Measurements from ENCODE around the gene LAIR1.
A peak's percentile ranks its signal among the peaks of the same experiment; 100 is the strongest.
"Not testable (repeated sequence)": the region's sequence is repeated elsewhere in the genome, so short reads cannot be mapped to it uniquely, and the experiment has no call there.

Gene LAIR1

DNA sequence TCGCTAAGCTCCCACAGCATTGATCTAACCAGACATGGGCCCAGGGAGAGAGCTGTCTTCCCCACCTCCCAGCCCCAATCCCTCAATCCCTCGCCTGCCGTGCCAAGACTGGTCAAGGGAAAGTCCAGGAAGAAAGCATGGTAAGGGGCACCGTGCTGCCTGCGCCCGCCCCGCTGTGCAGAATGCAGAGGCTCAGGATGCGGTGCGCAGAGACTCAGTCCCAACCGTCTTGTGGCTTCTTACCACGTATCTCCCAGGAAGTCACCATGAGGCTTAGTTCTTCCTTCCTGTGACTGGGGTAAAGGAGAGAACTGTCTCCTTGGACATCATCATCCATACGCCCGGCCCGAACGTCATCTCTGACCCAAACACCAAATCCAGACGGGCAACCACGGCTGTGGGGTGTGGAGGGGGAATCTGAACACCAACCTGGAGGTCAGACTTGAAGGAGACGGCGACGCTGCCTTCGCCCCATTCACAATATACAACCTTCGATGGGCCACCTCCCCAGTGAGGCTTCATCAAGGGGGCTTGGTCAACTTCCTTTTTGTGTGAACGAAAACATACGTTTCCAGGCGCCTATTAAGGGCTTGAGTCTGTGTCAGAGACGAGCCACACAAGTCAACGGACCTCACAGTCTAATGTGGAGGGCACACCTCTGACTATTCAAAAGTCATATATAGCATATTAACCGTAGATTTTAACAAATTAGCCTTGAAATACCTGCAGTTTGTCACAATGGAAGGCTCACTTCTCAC, 10.6 kb upstream of the LAIR1 start:
- peak; percentile 34 for DNase-seq

DNA sequence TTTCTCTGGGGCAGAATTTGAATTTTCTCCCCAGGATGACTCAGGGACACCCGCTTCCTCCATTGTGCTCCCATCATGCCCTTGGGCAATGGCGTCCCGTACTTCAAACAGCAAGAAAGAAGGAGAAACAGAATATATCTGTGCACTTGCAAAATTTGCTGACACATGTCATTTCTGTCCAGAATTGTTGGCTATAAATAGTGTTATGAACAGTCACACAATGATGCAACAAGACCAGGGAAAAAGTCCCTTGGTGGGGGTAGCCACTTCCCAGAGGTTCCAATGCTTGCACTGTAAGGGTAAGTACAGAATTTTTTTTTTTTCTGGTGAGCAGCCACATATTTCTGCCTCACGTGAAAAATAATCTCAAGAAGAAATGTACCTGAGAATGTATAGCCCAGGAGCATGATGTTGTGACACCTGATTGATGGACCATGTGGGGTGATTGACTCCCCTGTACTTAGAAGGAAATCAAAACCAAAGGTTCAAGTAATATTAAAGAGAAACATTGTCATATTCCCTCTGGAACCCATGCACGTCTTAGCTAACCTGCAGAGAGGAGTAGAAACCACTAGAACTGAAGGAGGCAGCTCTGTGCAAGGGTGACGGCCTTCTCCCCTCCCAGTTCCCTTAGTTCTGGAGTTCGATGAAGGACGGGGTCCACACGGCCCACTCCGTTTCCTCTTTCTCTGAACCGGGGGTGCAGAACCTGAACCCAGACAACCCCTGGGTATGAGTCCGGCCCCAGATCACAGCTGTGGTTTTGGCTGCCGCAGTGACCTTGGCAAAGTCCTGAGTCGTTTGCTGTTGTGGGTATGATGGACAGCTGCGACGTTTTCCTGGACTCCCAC, 9.3 kb upstream of the LAIR1 start:
- DNase-seq = peak; percentile 26

DNA sequence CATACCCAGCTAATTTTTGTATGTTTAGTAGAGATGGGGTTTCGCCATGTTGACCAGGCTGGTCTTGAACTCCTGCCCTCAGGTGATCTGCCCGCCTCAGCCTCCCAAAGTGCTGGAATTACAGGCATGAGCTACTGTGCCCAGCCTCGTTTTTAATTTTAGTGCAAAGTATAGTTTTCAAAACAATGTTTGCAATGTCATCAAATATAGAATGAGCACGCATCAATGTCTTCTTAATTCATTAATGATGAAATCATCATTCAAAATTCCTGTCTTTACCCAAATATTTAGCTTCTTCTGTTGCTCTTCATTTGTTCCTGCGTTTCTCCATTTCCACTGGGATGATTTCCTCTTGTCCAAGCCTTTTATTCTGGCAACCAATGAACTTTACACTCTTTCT, 6.7 kb upstream of the LAIR1 start:
- not testable (repeated sequence) for DNase-seq

DNA sequence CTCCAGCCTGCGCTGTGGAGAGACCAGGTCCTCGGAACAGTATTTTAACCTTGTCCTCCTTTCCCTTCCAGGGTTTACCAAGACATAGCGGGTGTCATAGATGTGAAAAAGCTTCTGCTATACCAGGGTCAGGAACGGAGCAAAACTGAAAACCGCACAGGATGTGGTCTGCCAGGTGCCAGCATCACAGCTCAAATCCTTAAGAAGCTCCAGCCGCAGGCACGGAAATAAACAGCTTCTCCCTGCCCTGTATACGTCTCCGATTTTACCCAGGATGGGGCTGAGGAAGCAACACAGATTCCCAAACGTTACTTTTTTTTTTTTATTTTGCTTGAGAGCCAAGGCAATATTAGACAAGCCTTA, 5.7 kb upstream of the LAIR1 start:
- peak; percentile 62 for DNase-seq

DNA sequence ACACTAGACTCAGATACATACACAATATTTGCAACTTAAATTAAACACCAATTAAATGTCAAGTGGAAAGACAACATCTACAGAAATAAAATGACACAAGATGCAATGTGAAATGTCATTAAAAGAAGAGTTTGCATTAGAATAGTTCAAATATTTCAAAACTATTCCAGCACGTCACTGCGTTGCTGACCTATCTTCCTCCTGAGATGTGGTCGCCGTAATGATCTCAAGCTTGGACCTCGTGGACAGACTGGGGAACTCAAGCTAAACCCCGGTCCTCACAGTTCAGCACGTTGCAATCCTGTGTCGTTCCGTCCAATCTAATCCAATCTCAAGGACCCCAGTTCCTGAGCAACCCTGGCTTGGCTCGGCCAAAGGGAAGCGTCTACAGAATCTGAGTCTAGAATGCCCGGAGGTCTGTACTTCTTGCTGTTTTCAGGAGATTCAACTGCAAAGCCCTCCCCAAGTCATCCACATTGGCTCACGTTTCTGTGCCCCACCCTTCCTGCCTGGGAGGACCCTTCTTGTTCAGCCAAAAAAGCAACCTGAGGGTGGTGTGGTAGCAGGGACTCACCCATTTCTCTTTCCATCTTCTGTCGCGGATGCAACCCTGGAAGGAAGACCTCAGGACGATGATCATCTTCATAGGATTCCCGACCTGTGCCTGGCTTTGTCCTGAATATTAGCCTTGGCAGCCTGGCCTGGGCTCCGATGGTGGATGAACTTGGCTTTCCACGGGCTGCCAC, 5.1 kb upstream of the LAIR1 start:
- not testable (repeated sequence) for DNase-seq

DNA sequence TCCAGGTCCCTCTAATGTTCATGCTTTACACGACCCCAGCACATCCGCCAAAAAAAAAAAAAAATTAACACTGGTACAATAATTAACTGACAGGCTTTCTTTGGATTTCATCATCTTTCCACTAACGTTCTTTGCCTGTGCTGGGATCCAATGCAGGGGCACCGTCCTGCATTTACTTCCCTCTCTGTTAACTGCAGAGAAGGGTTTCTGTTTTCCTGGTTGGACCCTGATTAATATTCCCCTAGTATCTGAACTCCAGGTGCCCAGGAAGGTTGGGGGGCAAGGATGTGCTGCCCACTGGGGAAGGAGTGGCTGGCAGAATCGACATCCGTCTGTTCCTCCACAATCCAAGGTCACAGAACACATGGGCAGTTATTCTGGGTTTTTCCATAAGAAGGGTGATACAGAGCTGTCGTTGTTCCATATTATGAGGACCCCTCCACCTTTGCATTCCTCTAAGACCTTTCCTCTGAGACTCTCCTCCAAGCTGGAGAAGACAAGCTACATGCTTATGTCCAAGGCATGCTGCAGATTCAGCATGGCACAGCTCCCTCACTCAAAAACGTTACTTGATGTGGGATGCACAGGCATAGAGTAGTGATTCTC, 4.5 kb upstream of the LAIR1 start:
- no peak for DNase-seq

DNA sequence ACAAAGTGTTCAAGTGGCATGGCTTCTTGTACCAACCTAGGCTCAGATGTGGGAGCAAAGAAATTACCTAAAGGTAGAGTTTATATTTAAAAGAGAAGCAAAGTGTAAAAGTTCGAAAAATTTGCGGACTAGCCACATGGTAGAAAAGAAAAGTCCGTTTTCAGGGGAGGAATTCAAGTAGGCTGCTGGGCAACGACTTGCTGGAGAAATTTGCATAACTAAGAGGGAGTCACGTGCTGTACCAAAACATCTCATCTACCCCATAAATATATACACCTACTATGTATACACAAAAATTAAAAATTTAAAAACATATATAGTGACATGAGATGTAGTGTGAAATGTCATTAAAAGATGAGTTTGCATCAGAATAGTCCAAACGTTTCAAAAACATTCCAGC, 2.1 kb upstream of the LAIR1 start:
- DNase-seq = no peak

DNA sequence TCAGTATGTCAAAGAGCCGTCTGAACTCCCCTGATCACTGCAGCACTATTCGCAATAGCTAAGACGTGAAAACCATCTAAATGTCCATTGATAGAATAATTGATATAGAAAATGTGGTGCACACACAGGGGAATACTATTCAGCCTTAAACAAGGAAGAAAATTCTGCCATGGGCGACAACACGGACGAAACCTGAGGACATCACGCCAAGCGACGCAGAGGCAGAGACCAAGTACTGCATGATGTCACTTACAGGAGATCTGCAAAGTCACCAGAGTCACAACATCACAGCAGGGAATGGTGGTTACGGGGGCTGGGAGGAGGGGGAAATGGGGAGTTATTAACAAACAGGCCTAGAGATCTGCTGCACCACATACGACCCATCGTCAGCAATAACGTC, 1.1 kb upstream of the LAIR1 start:
- not testable (repeated sequence) for DNase-seq

DNA sequence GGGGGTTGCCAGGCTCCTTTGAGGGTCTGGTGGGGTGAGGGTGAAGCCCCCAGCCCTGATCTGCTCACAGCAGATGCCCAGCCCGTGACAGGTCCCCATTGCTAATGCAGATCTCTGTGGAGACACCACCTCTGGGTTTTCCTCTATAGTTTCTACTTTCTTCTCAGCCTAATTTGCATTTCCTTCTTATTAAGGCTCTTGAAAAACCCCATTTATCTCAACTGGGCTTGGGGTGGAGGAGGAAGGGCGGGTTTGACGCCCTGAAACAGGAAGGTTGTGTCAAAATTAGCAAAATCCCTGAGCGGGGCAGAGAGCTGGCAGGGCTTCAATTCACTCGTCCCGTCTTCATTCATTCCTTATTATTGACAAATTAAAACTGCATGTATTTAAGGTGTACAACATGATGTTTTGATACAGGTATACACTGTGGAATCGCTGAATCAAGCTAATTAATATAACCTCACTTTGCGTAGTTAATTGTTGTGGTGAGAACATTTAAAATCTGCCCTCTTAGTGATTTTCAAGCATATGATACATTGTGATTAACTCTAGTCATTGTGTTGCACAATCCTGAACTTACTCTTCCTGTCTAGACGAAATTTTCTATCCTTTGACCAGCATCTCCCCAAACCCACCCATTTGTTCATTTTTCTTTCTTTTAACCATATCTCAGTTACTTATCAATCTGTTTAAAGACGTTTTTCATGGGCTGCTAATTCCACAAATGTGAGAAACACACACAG, 2.9 kb downstream of the LAIR1 start:
- DNase-seq = peak; percentile 33

DNA sequence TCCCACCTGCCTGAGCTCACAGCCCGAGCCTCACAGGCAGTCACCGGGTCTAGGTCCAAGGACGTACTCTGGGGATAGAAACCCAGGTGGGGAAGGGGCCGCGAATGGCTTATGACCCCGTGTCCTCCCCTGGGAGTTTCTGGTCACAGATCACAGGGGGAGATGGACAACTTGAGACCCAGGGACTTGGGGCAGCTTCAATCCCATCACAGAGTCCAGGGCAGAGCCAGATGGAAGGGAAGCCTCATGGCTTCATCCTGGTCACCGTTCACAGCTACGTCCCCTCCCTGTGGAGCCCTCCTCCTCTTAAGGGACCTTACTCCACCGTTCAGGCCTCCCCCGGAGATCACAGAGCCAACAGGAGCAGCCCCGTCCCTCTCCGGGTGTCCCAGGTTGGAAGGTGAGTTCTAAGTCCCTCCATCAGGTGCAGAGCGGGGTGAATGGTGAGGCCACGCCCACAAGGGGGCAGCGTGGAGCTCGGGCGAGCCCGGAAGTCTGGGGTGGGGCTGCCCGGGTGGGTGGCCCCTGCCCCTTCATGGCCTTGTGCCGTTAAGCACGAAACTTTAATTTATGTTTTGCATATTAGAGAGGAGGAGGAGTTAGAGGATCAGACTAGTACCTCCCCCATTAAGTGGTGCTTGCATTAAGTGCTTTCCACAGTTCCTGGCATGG, 5.4 kb downstream of the LAIR1 start:
- DNase-seq = peak; percentile 79

DNA sequence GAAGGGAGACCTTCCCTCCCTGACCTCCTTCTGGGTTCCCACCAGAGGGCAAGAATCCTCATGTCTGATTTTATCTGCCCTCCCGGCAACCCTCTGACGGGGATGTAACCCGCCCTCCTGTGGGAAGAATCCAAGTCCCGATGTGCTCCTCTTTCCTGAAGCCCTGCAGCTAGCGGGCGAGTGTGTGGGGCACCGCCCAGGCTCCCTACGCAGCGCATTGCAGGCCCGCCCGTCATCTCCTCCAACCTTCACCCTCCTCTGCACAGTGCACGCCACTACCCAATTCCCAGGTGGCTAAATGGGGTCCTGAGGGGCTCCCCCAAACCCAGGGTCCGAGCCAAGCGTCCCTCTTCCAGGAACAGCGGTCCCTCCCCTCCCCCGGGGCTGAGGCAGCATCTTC, 7.3 kb downstream of the LAIR1 start:
- no peak for DNase-seq

DNA sequence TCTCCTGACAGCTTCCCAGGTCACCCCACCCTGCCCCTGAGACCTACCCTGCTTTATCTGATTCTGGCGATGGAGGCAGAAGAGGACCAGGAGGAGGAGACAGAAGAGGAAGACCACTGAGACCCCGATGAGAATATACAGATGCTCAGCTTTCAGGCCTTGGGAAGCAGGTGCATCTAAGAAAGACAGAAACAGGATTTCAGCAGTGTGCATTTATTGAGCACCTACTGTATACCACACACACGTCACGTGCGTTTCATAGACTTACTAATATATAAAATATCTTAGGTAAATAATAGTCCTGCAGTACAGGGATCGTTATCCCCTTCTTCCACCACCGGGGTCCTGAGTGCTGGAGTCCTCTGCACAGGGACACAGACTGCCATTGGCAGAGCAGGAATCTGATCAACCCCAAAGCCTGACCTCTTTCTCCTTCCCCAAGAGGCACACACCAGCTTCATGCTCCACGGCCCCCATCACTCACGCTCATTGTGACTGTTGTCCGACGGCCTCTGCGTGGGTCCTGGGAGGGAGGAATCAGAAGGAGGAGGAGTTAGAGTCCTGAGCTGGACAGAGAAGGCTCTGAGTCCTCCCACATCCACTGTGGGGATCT, 8.2 kb downstream of the LAIR1 start:
- DNase-seq = no peak

DNA sequence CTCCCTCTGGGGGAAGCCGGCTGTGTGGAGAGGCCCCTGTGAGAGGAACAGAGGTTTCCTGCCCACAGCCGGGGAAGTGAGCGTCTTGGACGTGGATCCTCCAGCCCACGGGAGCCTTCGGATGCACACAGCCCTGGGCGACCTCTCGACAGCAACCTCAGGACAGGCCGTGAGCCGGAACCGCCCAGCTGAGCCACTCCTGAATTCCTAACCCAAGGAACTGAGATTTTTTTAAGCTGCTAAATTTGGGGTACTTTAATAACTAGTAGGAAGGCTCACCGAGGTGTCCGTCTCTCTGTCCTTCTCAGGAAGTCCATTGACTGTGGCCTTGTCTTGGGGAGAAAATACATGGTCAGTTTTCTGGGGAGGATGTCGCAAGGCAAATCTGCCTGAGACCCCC, 9.1 kb downstream of the LAIR1 start:
- DNase-seq = no peak

DNA sequence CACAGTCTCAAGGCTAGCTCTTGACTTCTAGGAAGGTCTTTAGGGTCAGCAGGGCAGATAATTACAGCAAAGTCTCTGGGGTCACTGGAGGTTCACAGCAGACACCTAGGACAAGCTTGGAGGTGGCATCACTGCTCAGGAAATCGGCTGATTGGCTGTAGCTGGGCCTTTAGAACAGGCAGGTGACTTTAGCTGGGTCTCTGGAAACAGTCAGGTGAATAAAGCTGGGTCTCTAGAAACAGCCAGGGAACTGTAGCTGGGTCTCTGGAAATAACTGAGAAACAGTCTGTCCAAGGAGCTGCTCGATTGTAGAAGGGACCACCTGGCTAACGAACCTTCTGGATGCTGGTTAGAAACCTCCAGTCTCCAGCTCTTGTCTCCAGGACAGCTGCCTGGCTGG, 10.0 kb downstream of the LAIR1 start:
- no peak for DNase-seq

DNA sequence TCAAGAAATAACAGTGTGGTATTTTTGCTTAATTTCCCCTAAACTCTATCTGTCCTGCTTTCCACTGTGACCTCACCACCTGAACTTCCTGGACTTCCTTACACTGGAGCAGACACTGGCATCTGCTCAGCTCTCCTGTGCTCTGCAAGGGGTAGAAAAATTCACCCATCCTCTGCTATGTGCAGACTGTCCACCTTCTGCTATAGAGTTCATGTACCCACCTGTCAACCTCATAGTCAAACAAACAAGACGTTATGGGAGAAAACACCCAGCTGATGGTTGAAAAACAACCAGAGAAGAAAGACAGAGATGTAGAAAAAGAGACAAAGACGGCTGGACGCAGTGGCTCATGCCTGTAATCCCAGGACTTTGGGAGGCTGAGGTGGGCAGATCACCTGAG, 12.2 kb downstream of the LAIR1 start:
- no peak for DNase-seq

DNA sequence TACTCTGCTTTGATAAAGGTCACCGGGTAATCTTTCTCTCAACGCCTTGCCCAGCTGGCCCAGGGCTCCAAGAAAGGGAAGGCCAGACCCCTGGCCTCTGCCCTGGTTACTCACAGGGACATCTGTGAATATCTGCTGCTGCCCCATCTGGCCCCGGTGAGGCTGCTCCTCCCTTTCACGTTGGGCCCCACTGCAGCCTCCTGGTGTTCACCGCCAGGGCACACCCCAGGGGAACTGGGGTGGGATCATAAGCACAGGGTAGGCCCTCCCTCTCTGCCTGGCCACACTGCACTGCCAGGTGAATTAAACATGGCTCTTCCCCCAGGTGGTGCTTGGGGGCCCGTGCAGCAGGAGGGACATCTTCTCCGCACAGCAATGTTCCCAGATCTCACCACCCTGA, 12.7 kb downstream of the LAIR1 start:
- no peak for DNase-seq

DNA sequence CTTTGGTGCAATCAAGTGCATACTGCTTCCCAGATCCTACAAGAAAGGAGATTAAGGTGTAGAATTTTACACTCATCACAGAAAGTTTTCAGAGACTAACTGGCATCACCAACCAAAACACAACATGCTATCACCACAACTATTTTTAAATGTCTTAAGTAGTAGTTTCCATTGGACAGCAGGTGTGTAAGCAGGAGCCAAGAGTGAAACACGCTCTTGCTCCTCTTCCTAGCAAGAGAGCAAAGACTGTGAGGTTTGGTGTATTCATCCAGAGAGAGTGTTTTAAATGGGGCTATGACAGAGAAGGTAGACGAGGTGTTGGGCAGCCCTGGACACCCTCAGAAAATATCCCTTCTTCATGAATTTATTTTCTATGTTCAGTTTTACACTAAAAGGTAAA, 13.3 kb downstream of the LAIR1 start:
- no peak for DNase-seq

DNA sequence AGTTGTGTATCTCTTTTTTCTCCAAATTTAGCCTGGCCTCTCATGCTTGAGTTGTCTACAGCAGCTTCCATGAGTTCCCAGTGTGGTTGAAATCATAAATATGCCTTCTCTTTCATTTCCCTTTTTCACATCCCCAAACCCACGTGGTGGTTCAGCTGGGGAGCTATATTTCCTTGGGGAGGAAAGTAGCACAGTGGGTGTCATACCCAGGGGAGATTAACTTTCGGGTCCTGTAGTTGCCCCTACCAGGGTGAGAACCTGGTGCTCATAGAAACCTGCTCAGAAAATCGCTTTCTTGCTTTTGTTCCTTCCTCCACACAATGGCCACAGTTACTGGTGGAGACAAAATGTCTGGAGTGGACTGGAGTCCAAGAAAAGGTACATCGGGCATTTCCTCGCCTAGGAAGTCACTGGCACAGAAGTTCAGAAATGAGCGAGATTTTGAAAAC, 18.8 kb downstream of the LAIR1 start:
- no peak for DNase-seq

DNA sequence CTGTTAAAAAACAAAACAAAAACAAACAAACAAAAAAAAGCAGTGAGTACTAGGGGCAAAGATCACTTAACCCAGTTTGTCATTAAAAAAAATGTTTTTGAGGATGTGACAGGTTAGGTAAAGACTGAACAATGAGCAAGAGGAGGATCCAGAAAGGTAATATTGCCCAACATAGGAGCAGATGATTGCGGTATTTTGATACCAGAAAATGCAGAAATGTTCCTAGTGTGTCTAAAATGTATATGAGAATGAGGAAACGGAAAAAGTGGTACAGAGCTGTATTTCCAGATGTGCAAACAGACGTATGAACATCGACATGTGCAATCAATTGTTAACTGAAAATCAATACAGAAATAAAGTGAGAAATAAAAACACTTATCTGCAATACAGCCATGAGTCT, 20.9 kb downstream of the LAIR1 start:
- no peak for DNase-seq

DNA sequence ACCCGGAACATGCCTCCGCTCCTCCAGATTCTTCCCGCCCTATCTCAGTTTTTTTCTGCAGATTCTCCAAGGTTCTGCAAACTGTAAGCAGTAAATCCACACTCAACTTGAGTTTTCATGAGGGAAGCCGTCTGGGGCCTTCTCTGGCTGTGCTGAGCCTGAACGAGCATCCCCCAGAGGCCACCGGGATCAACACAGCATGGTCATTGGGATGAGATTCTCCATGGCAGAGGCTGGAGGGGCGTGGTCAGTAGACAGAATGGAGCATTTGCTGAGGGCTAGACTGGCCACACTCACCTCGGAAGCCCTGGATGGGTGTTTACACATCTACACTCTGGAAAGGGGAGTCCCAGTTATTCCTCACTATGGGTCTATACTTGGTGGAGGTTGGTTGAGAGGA, 23.4 kb downstream of the LAIR1 start:
- DNase-seq = no peak

DNA sequence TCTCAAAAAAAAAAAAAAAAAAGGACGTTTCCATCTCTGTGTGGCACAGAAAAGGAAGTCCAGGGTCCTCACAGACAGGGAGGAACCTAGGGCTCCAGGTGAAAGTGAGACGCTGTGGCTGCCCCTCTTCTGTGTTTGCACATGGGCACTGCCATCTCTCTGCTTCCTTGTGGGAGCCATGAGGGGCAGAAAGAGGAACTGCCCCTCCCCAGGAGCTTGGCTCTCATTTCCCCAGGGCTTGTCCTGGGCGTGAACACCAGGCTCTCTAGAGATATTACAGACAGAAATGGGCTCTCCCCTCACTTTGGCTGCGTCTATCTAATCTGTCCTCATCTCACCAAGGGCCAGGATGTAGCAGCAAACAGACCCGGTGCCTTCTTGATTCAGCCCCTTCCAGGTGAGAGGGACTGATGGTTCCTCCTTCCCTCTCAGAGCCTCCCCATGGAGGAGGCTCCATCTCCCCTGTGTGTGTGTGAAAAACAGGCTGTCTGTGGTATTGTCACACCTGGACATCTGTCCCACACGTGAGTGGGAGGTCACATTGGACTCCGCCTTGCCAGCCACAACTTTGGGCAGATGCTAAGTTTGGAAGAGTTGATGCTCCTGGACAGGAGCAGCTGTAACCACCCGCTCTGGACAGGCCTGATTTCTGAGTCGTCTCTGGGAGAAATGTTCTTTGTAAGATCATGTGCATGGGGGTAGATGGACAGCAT, 24.9 kb downstream of the LAIR1 start:
- no peak for DNase-seq
